K562 treated with DMSO at 1 percent for 4 hours (cell line): ENCODE results near the gene SLC43A3. TPM values are rescaled to one million over a fixed set of nuclear protein-coding genes. Genes with fewer than 3 reads are reported as not detected.

Source experiments
- total RNA-seq: library from RNA; unstranded; fragments of 300-600 nt; gene quantifications from 2 replicates; pipeline ENCODE4 v1.2.3, GENCODE V29; 2022; ENCODE audit not compliant: insufficient read depth

SLC43A3 gene
- total RNA-seq: 82.6 and 138 TPM in 2 replicates

GRCh38 chr11:57426929-57427726, at the start of gene SLC43A3:
TSS of gene SLC43A3 (minus strand) at chr11:57427121. CDS start at chr11:57426172, 949 bp downstream.

GRCh38 chr11:57460022-57460757, 33.3 kb upstream of the SLC43A3 start, which contains the start of gene RTN4RL2:
TSS of gene RTN4RL2 (plus strand) at chr11:57460528. CDS start at chr11:57460866, 338 bp downstream.

GRCh38 chr11:57390535-57390934, 36.4 kb downstream of the SLC43A3 start, which contains the start of gene PRG2:
TSS of gene PRG2 (minus strand) at chr11:57390650. CDS start at chr11:57389944, 706 bp downstream.

GRCh38 chr11:57380975-57381374, 45.9 kb downstream of the SLC43A3 start, which contains the start of gene PRG3:
TSS of gene PRG3 (minus strand) at chr11:57381150. CDS start at chr11:57380708, 442 bp downstream.

Other genes with a start within 250 kb of the SLC43A3 start
- gene LRRC55, start 245.2 kb downstream of the SLC43A3 start, total RNA-seq: not detected in 2 replicates
- gene APLNR, start 189.9 kb downstream of the SLC43A3 start, total RNA-seq: 0.33 and 0.67 TPM in 2 replicates
- 22.2 and 31.1 TPM in 2 replicates for gene TNKS1BP1, start 102.2 kb downstream of the SLC43A3 start, total RNA-seq
- gene SSRP1, start 91.2 kb downstream of the SLC43A3 start, total RNA-seq: 166 and 177 TPM in 2 replicates
- not detected in 2 replicates for gene P2RX3, start 88.8 kb downstream of the SLC43A3 start, total RNA-seq
- gene PRG3, start 46.0 kb downstream of the SLC43A3 start, total RNA-seq: not detected in 2 replicates
- gene PRG2, start 36.5 kb downstream of the SLC43A3 start, total RNA-seq: 33.0 and 59.3 TPM in 2 replicates
- gene RTN4RL2, start 33.4 kb upstream of the SLC43A3 start, total RNA-seq: 5.8 TPM in 2 replicates
- 95.1 and 105 TPM in 2 replicates for gene SLC43A1, start 88.6 kb upstream of the SLC43A3 start, total RNA-seq
- gene TIMM10, start 103.6 kb upstream of the SLC43A3 start, total RNA-seq: 24.9 and 45.6 TPM in 2 replicates
- 0.80 TPM in 1 of 2 replicates, not detected in the other for gene SMTNL1, start 110.5 kb upstream of the SLC43A3 start, total RNA-seq
- gene UBE2L6, start 140.6 kb upstream of the SLC43A3 start, total RNA-seq: 95.6 and 107 TPM in 2 replicates
- 1.6 TPM in 1 of 2 replicates, not detected in the other for gene SERPING1, start 170.6 kb upstream of the SLC43A3 start, total RNA-seq
- 1.6 and 2.7 TPM in 2 replicates for gene YPEL4, start 222.8 kb upstream of the SLC43A3 start, total RNA-seq
- gene CLP1, start 230.6 kb upstream of the SLC43A3 start, total RNA-seq: 23.3 and 24.1 TPM in 2 replicates
- gene ZDHHC5, start 241.0 kb upstream of the SLC43A3 start, total RNA-seq: 30.9 and 32.6 TPM in 2 replicates